ENCODE data around the gene MORN1.

The MORN1 gene

GRCh38 chr1:2304921-2305681 lies 86.3 kb downstream of the MORN1 start:
- no peak overlapping the region for H3K9ac ChIP-seq (ENCODE audit: low read length)
- no peak overlapping the region for H3K27ac ChIP-seq (ENCODE audit: low read depth, low read length)
- peaks cover 9% of the 10 kb centered on the region; the same call in 1 of the 2 replicates for H3K4me1 ChIP-seq (ENCODE audit: control insufficient read depth, insufficient read depth, low read length)
- peaks cover 66% of the 10 kb centered on the region for H3K36me3 ChIP-seq (ENCODE audit: control insufficient read depth, insufficient read depth, low read length)
- H3K27me3 ChIP-seq (ENCODE audit: control insufficient read depth, insufficient read depth, low read length), result no peaks in the 10 kb centered on the region
- no peak overlapping the region for H3K4me3 ChIP-seq (ENCODE audit: low read depth, low read length)
- H3K9me3 ChIP-seq (ENCODE audit: control insufficient read depth, insufficient read depth, low read depth, low read length), result no peaks in the 10 kb centered on the region

GRCh38 chr1:2304282-2304681 lies 87.1 kb downstream of the MORN1 start:
- Histone ChIP-seq H3K4me1 (ENCODE audit: control insufficient read depth, insufficient read depth, low read length) (peaks cover 18% of the 10 kb centered on the region; the same call in 1 of the 2 replicates), H3K36me3 (ENCODE audit: control insufficient read depth, insufficient read depth, low read length) (peaks cover 66% of the 10 kb centered on the region), H3K4me3 (ENCODE audit: low read depth, low read length) (no peak overlapping the region), H3K27me3 (ENCODE audit: control insufficient read depth, insufficient read depth, low read length) (no peaks in the 10 kb centered on the region), H3K9me3 (ENCODE audit: control insufficient read depth, insufficient read depth, low read depth, low read length) (no peaks in the 10 kb centered on the region), H3K27ac (ENCODE audit: low read depth, low read length) (no peak overlapping the region), H3K9ac (ENCODE audit: low read length) (no peak overlapping the region)

- Histone ChIP-seq H3K9me3 (ENCODE audit: control insufficient read depth, insufficient read depth, low read depth, low read length) (no peaks in the 10 kb centered on the region), H3K4me3 (ENCODE audit: low read depth, low read length) (no peak overlapping the region), H3K36me3 (ENCODE audit: control insufficient read depth, insufficient read depth, low read length) (peaks cover 61% of the 10 kb centered on the region), H3K27me3 (ENCODE audit: control insufficient read depth, insufficient read depth, low read length) (no peaks in the 10 kb centered on the region), H3K4me1 (ENCODE audit: control insufficient read depth, insufficient read depth, low read length) (peaks cover 20% of the 10 kb centered on the region; the same call in 1 of the 2 replicates), H3K9ac (ENCODE audit: low read length) (no peak overlapping the region), H3K27ac (ENCODE audit: low read depth, low read length) (no peak overlapping the region)
Observed at GRCh38 chr1:2303781-2304180, 87.6 kb downstream of the MORN1 start.

- H3K4me1 ChIP-seq (ENCODE audit: control insufficient read depth, insufficient read depth, low read length), result peaks cover 20% of the 10 kb centered on the region; the same call in 1 of the 2 replicates
- H3K4me3 ChIP-seq (ENCODE audit: low read depth, low read length), result no peak overlapping the region
- H3K36me3 ChIP-seq (ENCODE audit: control insufficient read depth, insufficient read depth, low read length), result peaks cover 55% of the 10 kb centered on the region
- no peaks in the 10 kb centered on the region for H3K27me3 ChIP-seq (ENCODE audit: control insufficient read depth, insufficient read depth, low read length)
- H3K9me3 ChIP-seq (ENCODE audit: control insufficient read depth, insufficient read depth, low read depth, low read length), result no peaks in the 10 kb centered on the region
- H3K9ac ChIP-seq (ENCODE audit: low read length), result no peak overlapping the region
- no peak overlapping the region for H3K27ac ChIP-seq (ENCODE audit: low read depth, low read length)
Observed at GRCh38 chr1:2303016-2303775, 88.2 kb downstream of the MORN1 start.

- Histone ChIP-seq H3K4me3 (ENCODE audit: low read depth, low read length) (no peak overlapping the region), H3K9me3 (ENCODE audit: control insufficient read depth, insufficient read depth, low read depth, low read length) (no peaks in the 10 kb centered on the region), H3K27me3 (ENCODE audit: control insufficient read depth, insufficient read depth, low read length) (no peaks in the 10 kb centered on the region), H3K36me3 (ENCODE audit: control insufficient read depth, insufficient read depth, low read length) (peaks cover 51% of the 10 kb centered on the region), H3K4me1 (ENCODE audit: control insufficient read depth, insufficient read depth, low read length) (peaks cover 20% of the 10 kb centered on the region; the same call in 1 of the 2 replicates), H3K27ac (ENCODE audit: low read depth, low read length) (no peak overlapping the region), H3K9ac (ENCODE audit: low read length) (no peak overlapping the region)
Observed at GRCh38 chr1:2302292-2302925, 88.9 kb downstream of the MORN1 start.

GRCh38 chr1:2301607-2302291 lies 89.6 kb downstream of the MORN1 start:
- H3K4me1 ChIP-seq (ENCODE audit: control insufficient read depth, insufficient read depth, low read length), result peaks cover 20% of the 10 kb centered on the region; the same call in 1 of the 2 replicates
- no peak overlapping the region for H3K4me3 ChIP-seq (ENCODE audit: low read depth, low read length)
- no peaks in the 10 kb centered on the region for H3K9me3 ChIP-seq (ENCODE audit: control insufficient read depth, insufficient read depth, low read depth, low read length)
- H3K27me3 ChIP-seq (ENCODE audit: control insufficient read depth, insufficient read depth, low read length), result no peaks in the 10 kb centered on the region
- H3K9ac ChIP-seq (ENCODE audit: low read length), result no peak overlapping the region
- H3K36me3 ChIP-seq (ENCODE audit: control insufficient read depth, insufficient read depth, low read length), result peaks cover 45% of the 10 kb centered on the region
- peak overlapping the region; percentile 36; the same call in 1 of the 2 replicates for H3K27ac ChIP-seq (ENCODE audit: low read depth, low read length)

GRCh38 chr1:2300851-2301606 lies 90.3 kb downstream of the MORN1 start:
- Histone ChIP-seq H3K9me3 (ENCODE audit: control insufficient read depth, insufficient read depth, low read depth, low read length) (no peaks in the 10 kb centered on the region), H3K27ac (ENCODE audit: low read depth, low read length) (peak overlapping the region; percentile 36; the same call in 1 of the 2 replicates), H3K4me1 (ENCODE audit: control insufficient read depth, insufficient read depth, low read length) (peaks cover 16% of the 10 kb centered on the region; the same call in 1 of the 2 replicates), H3K9ac (ENCODE audit: low read length) (no peak overlapping the region), H3K36me3 (ENCODE audit: control insufficient read depth, insufficient read depth, low read length) (peaks cover 38% of the 10 kb centered on the region), H3K4me3 (ENCODE audit: low read depth, low read length) (no peak overlapping the region), H3K27me3 (ENCODE audit: control insufficient read depth, insufficient read depth, low read length) (no peaks in the 10 kb centered on the region)

GRCh38 chr1:2300004-2300771 lies 91.2 kb downstream of the MORN1 start:
- Histone ChIP-seq H3K9me3 (ENCODE audit: control insufficient read depth, insufficient read depth, low read depth, low read length) (no peaks in the 10 kb centered on the region), H3K27ac (ENCODE audit: low read depth, low read length) (0 out of 2 replicates have a peak overlapping the region, but pooled peaks have one; percentile 36), H3K4me1 (ENCODE audit: control insufficient read depth, insufficient read depth, low read length) (peaks cover 16% of the 10 kb centered on the region; the same call in 1 of the 2 replicates), H3K36me3 (ENCODE audit: control insufficient read depth, insufficient read depth, low read length) (peaks cover 31% of the 10 kb centered on the region), H3K27me3 (ENCODE audit: control insufficient read depth, insufficient read depth, low read length) (no peaks in the 10 kb centered on the region), H3K9ac (ENCODE audit: low read length) (no peak overlapping the region), H3K4me3 (ENCODE audit: low read depth, low read length) (no peak overlapping the region)

GRCh38 chr1:2299131-2299627 lies 92.2 kb downstream of the MORN1 start:
- Histone ChIP-seq H3K4me1 (ENCODE audit: control insufficient read depth, insufficient read depth, low read length) (peaks cover 19% of the 10 kb centered on the region; the same call in 1 of the 2 replicates), H3K9me3 (ENCODE audit: control insufficient read depth, insufficient read depth, low read depth, low read length) (no peaks in the 10 kb centered on the region), H3K4me3 (ENCODE audit: low read depth, low read length) (no peak overlapping the region), H3K27ac (ENCODE audit: low read depth, low read length) (0 out of 2 replicates have a peak overlapping the region, but pooled peaks have one; percentile 26), H3K36me3 (ENCODE audit: control insufficient read depth, insufficient read depth, low read length) (peaks cover 21% of the 10 kb centered on the region), H3K27me3 (ENCODE audit: control insufficient read depth, insufficient read depth, low read length) (no peaks in the 10 kb centered on the region), H3K9ac (ENCODE audit: low read length) (no peak overlapping the region)

All from HUES6 (cell line).